ENCODE measurements around the gene IGFBP4.

DNA sequence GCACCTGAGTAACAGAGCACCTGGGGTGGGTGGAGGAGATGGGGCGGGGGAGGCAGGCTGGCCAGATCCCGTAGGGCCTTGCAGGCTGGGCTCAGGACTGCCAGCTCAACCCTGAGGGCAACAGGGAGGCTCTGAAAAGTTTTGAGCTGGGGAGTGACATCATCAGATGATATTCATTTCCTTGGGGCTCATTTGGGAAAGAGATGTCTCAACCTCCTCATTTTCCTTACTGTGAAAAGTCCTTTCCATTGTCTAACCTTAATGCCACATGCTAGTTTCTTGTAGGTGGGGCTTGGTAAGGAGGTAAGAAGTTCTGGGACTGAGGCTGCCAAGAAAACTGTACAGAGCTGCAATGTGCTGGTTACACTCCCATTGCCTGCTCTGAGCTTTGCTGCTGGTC, 54.4 kb downstream of the IGFBP4 start:
- TF ChIP-seq, protein P1, sequence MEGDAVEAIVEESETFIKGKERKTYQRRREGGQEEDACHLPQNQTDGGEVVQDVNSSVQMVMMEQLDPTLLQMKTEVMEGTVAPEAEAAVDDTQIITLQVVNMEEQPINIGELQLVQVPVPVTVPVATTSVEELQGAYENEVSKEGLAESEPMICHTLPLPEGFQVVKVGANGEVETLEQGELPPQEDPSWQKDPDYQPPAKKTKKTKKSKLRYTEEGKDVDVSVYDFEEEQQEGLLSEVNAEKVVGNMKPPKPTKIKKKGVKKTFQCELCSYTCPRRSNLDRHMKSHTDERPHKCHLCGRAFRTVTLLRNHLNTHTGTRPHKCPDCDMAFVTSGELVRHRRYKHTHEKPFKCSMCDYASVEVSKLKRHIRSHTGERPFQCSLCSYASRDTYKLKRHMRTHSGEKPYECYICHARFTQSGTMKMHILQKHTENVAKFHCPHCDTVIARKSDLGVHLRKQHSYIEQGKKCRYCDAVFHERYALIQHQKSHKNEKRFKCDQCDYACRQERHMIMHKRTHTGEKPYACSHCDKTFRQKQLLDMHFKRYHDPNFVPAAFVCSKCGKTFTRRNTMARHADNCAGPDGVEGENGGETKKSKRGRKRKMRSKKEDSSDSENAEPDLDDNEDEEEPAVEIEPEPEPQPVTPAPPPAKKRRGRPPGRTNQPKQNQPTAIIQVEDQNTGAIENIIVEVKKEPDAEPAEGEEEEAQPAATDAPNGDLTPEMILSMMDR (IDR thresholded peaks at IDR 0.05): no peak
- TF ChIP-seq POLR2A (IDR thresholded peaks at IDR 0.05): no peak

All from thyroid gland (tissue), 4 donors.